Smooth muscle cell (in vitro differentiated cells): ENCODE measurements around the gene BARHL2. TPM values are rescaled to one million over a fixed set of nuclear protein-coding genes. Genes with fewer than 3 reads are reported as not detected.

ENCODE experiments used
- DNase-seq: peaks from one replicate; lab custom pipeline; 2025; ENCODE audit not compliant: unreplicated experiment; lab: John Stamatoyannopoulos, UW
- H2AFZ ChIP-seq: fragments of 200-600 bp; sonication (generic); 2 replicates; pipeline ENCODE4 v1.6.0; 2016; ENCODE audit warnings: antibody characterized with exemption, low read depth, mild to moderate bottlenecking
- H3F3A ChIP-seq: fragments of 200-600 bp; sonication (generic); 2 replicates; pipeline ENCODE4 v1.6.0; 2017; ENCODE audit warnings: antibody characterized with exemption, low read depth
- H3K27ac ChIP-seq: fragments of 200-600 bp; sonication (generic); 2 replicates; pipeline ENCODE4 v1.5.1; 2016; ENCODE audit warnings: low read depth, mild to moderate bottlenecking
- H3K27me3 ChIP-seq: fragments of 200-600 bp; sonication (generic); 2 replicates; pipeline ENCODE4 v1.6.1; 2016; ENCODE audit warnings: low read depth, mild to moderate bottlenecking
- H3K36me3 ChIP-seq: fragments of 200-600 bp; sonication (generic); 2 replicates; pipeline ENCODE4 v1.5.1; 2016; ENCODE audit warnings: low read depth
- H3K4me1 ChIP-seq: fragments of 200-600 bp; sonication (generic); 2 replicates; pipeline ENCODE4 v1.5.1; 2016; ENCODE audit warnings: low read depth
- H3K4me2 ChIP-seq: fragments of 200-600 bp; sonication (generic); 2 replicates; pipeline ENCODE4 v1.6.0; 2016; ENCODE audit warnings: mild to moderate bottlenecking
- H3K4me3 ChIP-seq: fragments of 200-600 bp; sonication (generic); 2 replicates; pipeline ENCODE4 v1.5.1; 2016; ENCODE audit warnings: mild to moderate bottlenecking
- H3K79me2 ChIP-seq: fragments of 200-600 bp; sonication (generic); 2 replicates; pipeline ENCODE4 v1.6.0; 2016; ENCODE audit warnings: low read depth, mild to moderate bottlenecking
- H3K9ac ChIP-seq: fragments of 200-600 bp; sonication (generic); 2 replicates; pipeline ENCODE4 v1.6.0; 2016; ENCODE audit warnings: low read depth
- H3K9me3 ChIP-seq: fragments of 200-600 bp; sonication (generic); replicated peaks from 2 replicates; pipeline ENCODE4 v1.5.1; 2016; ENCODE audit warnings: low read depth
- H4K20me1 ChIP-seq: fragments of 200-600 bp; sonication (generic); 2 replicates; pipeline ENCODE4 v1.6.0; 2016; ENCODE audit warnings: low read depth
- WGBS: methylation state at CpG from one replicate; pipeline ENCODE4 v1.1.7; 2016; ENCODE audit warnings: low lambda C conversion rate; 5-methylcytosine and 5-hydroxymethylcytosine counted together
- polyA plus RNA-seq: library from polyadenylated mRNA; unstranded; fragments of >200 nt; fragmentation: Nextera tagmentation; extraction: Ambion mirVana; gene quantifications from 2 replicates; pipeline ENCODE4 v1.2.1, GENCODE V29; 2016
- total RNA-seq: library from RNA; depleted of rRNA; stranded (reverse); fragments of >200 nt; gene quantifications from 2 replicates; pipeline ENCODE4 v1.2.3, GENCODE V29; 2014
- TF ChIP-seq, protein P1 (sequence below): fragments of 200-600 bp; sonication (generic); IDR thresholded peaks from 2 replicates; pipeline ENCODE4 v1.5.1; 2017; ENCODE audit warnings: borderline replicate concordance, mild to moderate bottlenecking, antibody characterized with exemption; ENCODE audit not compliant: insufficient read depth, poor library complexity, severe bottlenecking

The BARHL2 gene
- total and polyA plus RNA-seq, 2 experiments from 2014 or later = not detected

DNA sequence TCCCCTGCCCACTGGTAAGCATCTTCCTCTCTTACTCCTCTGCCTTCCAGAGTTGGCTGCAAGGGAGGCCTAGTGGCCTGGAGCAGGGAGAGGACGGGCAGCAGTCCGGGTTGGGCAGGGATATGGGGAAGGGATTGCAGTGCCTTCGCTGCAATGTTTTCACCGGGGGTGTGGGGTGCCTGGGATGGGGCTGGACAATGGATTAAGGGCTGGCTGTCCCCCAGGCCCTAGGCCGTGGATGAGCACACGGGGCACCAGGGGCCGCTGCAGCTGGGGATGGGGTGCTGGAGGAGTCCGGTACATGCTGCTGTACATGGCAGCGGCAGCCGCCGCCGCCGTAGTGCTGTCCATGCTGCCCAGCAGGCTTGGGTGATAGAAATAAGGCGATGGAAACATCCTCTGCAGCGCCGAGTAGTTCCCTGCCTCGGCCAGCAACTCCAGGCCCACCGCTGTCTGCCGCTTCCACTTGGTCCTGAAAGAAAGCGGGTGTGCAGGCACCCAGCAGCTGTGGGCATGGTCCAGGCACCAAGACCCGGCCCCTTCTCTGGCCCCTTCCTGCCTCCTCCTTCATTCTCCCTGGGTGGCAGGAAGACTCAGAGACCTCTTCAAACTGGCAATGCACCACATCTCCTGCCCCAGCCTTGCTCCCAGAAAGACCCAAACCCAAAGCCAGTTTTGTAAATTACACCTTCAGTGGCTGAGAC lies 4.8 kb downstream of the BARHL2 start:
- Histone ChIP-seq H3K9me3 (no peaks in the 10 kb centered on the region), H3K9ac (no peak overlapping the region), H4K20me1 (no peaks in the 10 kb centered on the region)

DNA sequence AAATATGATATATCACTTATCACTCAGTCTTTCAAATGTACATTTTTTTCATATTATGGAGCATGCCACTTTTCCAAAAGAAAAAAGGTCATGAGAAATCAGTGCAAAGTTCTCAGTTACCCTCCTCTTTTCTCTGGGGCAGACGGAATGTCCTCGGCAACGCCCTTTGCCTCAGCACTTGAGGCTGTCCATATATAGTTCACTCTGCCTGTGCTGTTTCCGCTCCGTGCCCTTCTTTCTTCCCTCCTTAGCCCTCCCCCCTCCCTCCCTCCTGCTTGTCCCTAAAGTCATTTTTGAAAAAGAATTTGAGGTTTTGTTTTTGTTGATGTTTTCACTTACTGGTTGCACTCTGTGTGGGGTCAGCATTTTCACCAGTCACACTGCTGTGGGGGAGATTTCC lies 5.4 kb downstream of the BARHL2 start:
- no peaks in the 10 kb centered on the region for H3F3A ChIP-seq
- peaks cover 100% of the 10 kb centered on the region for H3K27me3 ChIP-seq
- 6% methylated on average over 5 of the region's 5 CpGs for WGBS
- TF ChIP-seq, protein P1, sequence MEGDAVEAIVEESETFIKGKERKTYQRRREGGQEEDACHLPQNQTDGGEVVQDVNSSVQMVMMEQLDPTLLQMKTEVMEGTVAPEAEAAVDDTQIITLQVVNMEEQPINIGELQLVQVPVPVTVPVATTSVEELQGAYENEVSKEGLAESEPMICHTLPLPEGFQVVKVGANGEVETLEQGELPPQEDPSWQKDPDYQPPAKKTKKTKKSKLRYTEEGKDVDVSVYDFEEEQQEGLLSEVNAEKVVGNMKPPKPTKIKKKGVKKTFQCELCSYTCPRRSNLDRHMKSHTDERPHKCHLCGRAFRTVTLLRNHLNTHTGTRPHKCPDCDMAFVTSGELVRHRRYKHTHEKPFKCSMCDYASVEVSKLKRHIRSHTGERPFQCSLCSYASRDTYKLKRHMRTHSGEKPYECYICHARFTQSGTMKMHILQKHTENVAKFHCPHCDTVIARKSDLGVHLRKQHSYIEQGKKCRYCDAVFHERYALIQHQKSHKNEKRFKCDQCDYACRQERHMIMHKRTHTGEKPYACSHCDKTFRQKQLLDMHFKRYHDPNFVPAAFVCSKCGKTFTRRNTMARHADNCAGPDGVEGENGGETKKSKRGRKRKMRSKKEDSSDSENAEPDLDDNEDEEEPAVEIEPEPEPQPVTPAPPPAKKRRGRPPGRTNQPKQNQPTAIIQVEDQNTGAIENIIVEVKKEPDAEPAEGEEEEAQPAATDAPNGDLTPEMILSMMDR = no peak
- no peak overlapping the region for H3K9ac ChIP-seq
- no peak overlapping the region for H2AFZ ChIP-seq
- DNase-seq = no peak
- no peak overlapping the region for H3K4me2 ChIP-seq
- no peak overlapping the region for H3K4me3 ChIP-seq
- H3K9me3 ChIP-seq = no peaks in the 10 kb centered on the region
- H3K4me1 ChIP-seq = peaks cover 21% of the 10 kb centered on the region
- no peaks in the 10 kb centered on the region for H3K36me3 ChIP-seq
- H3K27ac ChIP-seq = no peak overlapping the region
- H4K20me1 ChIP-seq = no peaks in the 10 kb centered on the region
- H3K79me2 ChIP-seq = no peaks in the 10 kb centered on the region

More for the DNA sequence above, 4.8 kb downstream of the BARHL2 start:
- peaks cover 100% of the 10 kb centered on the region for H3K27me3 ChIP-seq
- no peak overlapping the region for H2AFZ ChIP-seq
- TF ChIP-seq, protein P1 = no peak
- H3K27ac ChIP-seq = no peak overlapping the region
- no peaks in the 10 kb centered on the region for H3F3A ChIP-seq
- H3K79me2 ChIP-seq = no peaks in the 10 kb centered on the region
- no peak for DNase-seq
- no peaks in the 10 kb centered on the region for H3K36me3 ChIP-seq
- WGBS = 6% methylated on average over 18 of the region's 21 CpGs
- H3K4me2 ChIP-seq = no peak overlapping the region
- peaks cover 21% of the 10 kb centered on the region for H3K4me1 ChIP-seq
- no peak overlapping the region for H3K4me3 ChIP-seq

DNA sequence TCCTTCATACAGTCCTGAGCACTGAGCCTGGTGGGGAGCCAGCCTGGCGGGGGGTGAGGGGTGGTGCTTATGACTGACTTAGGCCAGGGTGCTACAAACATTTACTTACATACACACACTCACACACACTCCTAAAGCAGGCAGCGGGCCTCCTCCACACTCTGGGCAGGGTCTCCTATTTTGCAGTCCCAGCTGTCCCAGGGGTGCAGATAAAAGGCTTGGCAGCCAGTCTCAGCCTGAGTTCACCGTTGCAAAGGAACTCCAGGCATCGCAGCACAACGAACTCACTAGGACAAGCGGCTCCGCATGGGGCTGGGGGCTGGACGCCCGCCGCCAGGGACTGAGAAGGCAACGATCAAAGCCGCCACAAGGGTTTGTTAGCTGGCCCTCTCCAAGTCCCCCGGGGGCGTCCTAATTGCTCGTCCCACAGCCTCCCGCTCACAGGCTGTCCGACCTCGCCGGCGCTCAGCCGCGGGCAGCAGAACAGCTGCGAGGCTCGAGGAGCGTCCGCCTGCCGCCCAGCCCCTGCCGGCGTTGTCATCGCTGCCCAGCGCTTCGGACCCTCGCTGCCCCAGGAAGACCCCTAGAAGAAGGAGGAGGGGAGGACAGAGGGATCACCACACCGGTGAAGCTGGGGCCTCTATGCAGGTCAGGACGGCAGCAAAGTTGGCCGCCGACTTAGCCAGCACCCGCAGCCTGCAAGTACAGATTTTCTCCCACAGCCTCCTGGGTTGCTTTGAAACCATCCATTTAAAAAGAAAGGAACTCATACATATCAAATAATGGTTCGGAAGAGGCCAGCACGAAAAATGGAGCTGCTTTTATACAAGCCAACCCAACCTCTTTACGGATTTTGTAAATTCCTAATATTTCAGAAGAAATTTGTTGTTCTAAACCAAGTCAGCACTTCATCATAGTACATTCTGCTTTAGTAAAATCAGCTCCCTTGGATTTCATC lies 6.2 kb downstream of the BARHL2 start:
- Histone ChIP-seq H2AFZ (no peak overlapping the region), H3K4me3 (no peak overlapping the region), H3K79me2 (no peaks in the 10 kb centered on the region), H3K4me1 (peaks cover 19% of the 10 kb centered on the region), H3F3A (no peaks in the 10 kb centered on the region), H4K20me1 (no peaks in the 10 kb centered on the region), H3K9ac (no peak overlapping the region), H3K27me3 (peaks cover 100% of the 10 kb centered on the region), H3K4me2 (no peak overlapping the region), H3K36me3 (no peaks in the 10 kb centered on the region), H3K9me3 (no peaks in the 10 kb centered on the region), H3K27ac (no peak overlapping the region)
- WGBS = 4% methylated on average over 41 of the region's 41 CpGs
- DNase-seq = no peak
- TF ChIP-seq, protein P1 = no peak
